Right lobe of liver (tissue), 4 donors: ENCODE data around the gene HRH2.

Experiments
- CTCF ChIP-seq, 4 donors: fragments of 200-600 bp in 3 of 4; fragments of 450-650 bp in 1 of 4; IDR thresholded peaks; one replicate each; pipeline versions ENCODE4 v1.5.1 to v1.8.0; 2016 to 2022; ENCODE audit warnings: antibody characterized with exemption in 4 of 4, mild to moderate bottlenecking in 2 of 4
- POLR2A ChIP-seq: fragments of 450-650 bp; IDR thresholded peaks from one replicate; pipeline ENCODE4 v1.6.1; 2017; ENCODE audit warnings: antibody characterized with exemption, mild to moderate bottlenecking
- donor health status: DM: no; HTN: no; CAD: no.
- donor health status: DM: no; HTN: no; CAD: no.
- donor health status: DM: no; HTN: yes; CAD: no.

- no peak for TF ChIP-seq CTCF (IDR thresholded peaks at IDR 0.05)
- TF ChIP-seq POLR2A, result no peak
These were observed 77.8 kb downstream of the HRH2 start for GRCh38 chr5:175735701-175736100.
